Measurements from ENCODE around the gene KCNMB2.
A peak's percentile ranks its signal among the peaks of the same experiment; 100 is the strongest.

Gene KCNMB2

DNA sequence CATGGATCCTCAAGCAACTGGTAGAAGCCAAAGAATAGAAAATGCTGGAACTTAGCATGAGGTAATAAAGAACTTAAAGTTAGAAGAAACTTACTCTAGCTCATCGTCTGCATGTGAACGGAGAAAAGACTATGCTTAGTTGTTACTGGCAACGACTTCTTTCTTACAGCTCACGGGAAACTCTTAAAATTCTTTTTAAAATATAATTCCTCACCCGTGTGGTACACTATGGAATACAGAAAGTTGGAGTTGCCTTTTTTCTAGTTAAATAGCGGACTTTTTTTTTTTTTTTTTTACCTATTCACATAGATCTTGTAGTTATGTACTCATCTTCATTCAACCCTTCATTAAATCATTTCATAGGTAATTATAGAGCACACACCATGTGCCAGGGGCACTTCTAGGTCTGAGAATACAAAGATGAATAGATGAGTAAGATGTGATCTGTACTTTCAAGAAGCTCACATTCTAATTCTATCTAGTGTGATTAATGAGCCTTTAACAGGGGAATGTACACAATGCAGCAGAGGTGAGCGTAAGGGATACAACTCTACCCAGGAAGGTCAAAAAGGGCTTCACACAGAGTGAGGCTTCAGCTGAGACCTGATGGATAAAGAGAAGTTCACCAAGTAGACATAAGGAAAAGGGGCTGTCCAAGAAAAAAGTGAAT is 18.4 kb upstream of the KCNMB2 start:
- Histone ChIP-seq H3K27me3 (peaks cover 7% of the 10 kb centered on the region; the same call in 1 of the 2 replicates), H3K4me1 (no peaks in the 10 kb centered on the region), H3K36me3 (no peaks in the 10 kb centered on the region), H3K4me3 (ENCODE audit: low read depth, low read length) (no peak overlapping the region), H3K9me3 (no peaks in the 10 kb centered on the region)
- DNase-seq: no peak
- TF ChIP-seq CTCF (IDR thresholded peaks at IDR 0.05; ENCODE audit: low read depth, low read length): no peak

GRCh38 chr3:178518660-178519396 is 17.4 kb upstream of the KCNMB2 start:
- Histone ChIP-seq H3K27me3 (peaks cover 7% of the 10 kb centered on the region; the same call in 1 of the 2 replicates), H3K4me3 (ENCODE audit: low read depth, low read length) (no peak overlapping the region), H3K4me1 (no peaks in the 10 kb centered on the region), H3K36me3 (no peaks in the 10 kb centered on the region), H3K9me3 (no peaks in the 10 kb centered on the region)
- TF ChIP-seq CTCF (IDR thresholded peaks at IDR 0.05; ENCODE audit: low read depth, low read length): no peak
- DNase-seq: peak; percentile 9

GRCh38 chr3:178519701-178520100 is 16.5 kb upstream of the KCNMB2 start:
- H3K9me3 ChIP-seq: no peaks in the 10 kb centered on the region
- no peaks in the 10 kb centered on the region for H3K4me1 ChIP-seq
- TF ChIP-seq CTCF (IDR thresholded peaks at IDR 0.05; ENCODE audit: low read depth, low read length): no peak
- H3K27me3 ChIP-seq: peaks cover 7% of the 10 kb centered on the region; the same call in 1 of the 2 replicates
- H3K4me3 ChIP-seq (ENCODE audit: low read depth, low read length): no peak overlapping the region
- no peaks in the 10 kb centered on the region for H3K36me3 ChIP-seq
- no peak for DNase-seq

- TF ChIP-seq CTCF (IDR thresholded peaks at IDR 0.05; ENCODE audit: low read depth, low read length): no peak
- Histone ChIP-seq H3K9me3 (no peaks in the 10 kb centered on the region), H3K36me3 (no peaks in the 10 kb centered on the region), H3K4me3 (ENCODE audit: low read depth, low read length) (no peak overlapping the region), H3K4me1 (no peaks in the 10 kb centered on the region), H3K27me3 (peaks cover 7% of the 10 kb centered on the region; the same call in 1 of the 2 replicates)
- no peak for DNase-seq
Observed at GRCh38 chr3:178520451-178520850, 15.8 kb upstream of the KCNMB2 start.

DNA sequence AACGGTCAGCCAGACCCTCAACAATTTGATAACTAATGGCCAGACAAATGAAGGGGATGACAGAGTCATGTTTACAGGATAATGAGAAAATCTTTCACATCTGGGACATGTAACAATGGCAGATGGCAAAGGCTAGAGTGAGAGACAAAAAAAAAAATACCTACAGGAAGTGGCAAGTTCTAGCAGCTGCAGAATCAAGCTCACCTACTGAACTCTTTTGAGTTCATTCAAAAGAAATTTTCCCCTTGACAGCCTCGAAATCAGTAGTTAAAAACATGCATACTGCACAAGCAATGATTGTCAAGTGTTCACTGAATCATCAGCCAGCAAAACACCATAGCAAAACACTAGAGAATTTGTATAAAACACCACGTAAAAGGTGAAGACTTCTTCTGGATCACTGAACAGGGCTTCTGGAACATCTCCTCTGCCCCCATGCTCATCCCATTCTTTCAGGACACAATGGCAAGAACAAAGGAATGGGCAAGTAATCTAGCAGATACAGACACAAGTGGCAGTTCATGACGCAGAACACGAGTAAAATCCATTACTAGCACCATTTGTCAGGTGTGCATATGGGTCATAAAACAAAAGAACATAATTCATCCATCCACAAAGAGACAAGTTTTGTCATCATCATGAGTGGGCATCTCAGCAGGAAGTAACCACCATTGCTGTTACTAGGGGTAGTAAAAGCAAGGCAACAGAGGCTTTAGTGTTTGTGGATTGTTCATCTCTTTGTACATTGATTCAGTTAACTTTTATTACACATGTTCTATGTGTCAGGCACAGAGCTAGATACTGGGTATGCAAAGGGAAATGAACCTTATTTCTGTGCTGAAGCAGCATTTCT is 13.8 kb upstream of the KCNMB2 start:
- no peak for DNase-seq
- Histone ChIP-seq H3K4me3 (ENCODE audit: low read depth, low read length) (no peak overlapping the region), H3K36me3 (no peaks in the 10 kb centered on the region), H3K4me1 (no peaks in the 10 kb centered on the region), H3K27me3 (peaks cover 7% of the 10 kb centered on the region; the same call in 1 of the 2 replicates), H3K9me3 (no peaks in the 10 kb centered on the region)
- no peak for TF ChIP-seq CTCF (IDR thresholded peaks at IDR 0.05; ENCODE audit: low read depth, low read length)

All from BE2C (cell line).